ENCODE data around the gene ANXA11. TPM values are rescaled to one million over a fixed set of nuclear protein-coding genes. Genes with fewer than 3 reads are reported as not detected.
"Not testable (repeated sequence)": the region's sequence is repeated elsewhere in the genome, so short reads cannot be mapped to it uniquely, and the experiment has no call there.

Gene ANXA11
- total RNA-seq, 1 donor from 2014 or later: 205 TPM

- ATAC-seq; DNase-seq (ENCODE audit: low spot score); intact Hi-C loops (cut with DNase I): not testable (repeated sequence)
Measured at GRCh38 chr10:80212535-80213115, 7.3 kb upstream of the ANXA11 start.

- ATAC-seq: no peak
- intact Hi-C loops (cut with DNase I): no loop called here
Measured at GRCh38 chr10:80211786-80212185, 6.4 kb upstream of the ANXA11 start.

GRCh38 chr10:80210259-80210658 lies 4.9 kb upstream of the ANXA11 start:
- ATAC-seq: no peak
- no peak for DNase-seq (ENCODE audit: low spot score)
- intact Hi-C loops (cut with DNase I): no loop called here

More at GRCh38 chr10:80211786-80212185, 6.4 kb upstream of the ANXA11 start:
- no peak for DNase-seq (ENCODE audit: low spot score)

- no peak for ATAC-seq
- DNase-seq (ENCODE audit: low spot score): no peak
- intact Hi-C loops (cut with DNase I): loop anchor here (10.0 kb wide), 1 partner anchor 53 kb away; no protein-coding TSS in a partner anchor
Measured at GRCh38 chr10:80207768-80208370, 2.5 kb upstream of the ANXA11 start.

GRCh38 chr10:80206277-80206655 lies 929 bp upstream of the ANXA11 start:
- intact Hi-C loops (cut with DNase I): loop anchor here (10.0 kb wide), 1 partner anchor 51 kb away; no protein-coding TSS in a partner anchor
- DNase-seq (ENCODE audit: low spot score) (no peak), ATAC-seq (no peak)

GRCh38 chr10:80204677-80205476 lies 460 bp downstream of the ANXA11 start:
- ATAC-seq (no peak), DNase-seq (ENCODE audit: low spot score) (peak; percentile 70)
- intact Hi-C loops (cut with DNase I): loop anchor here (10.0 kb wide), 1 partner anchor 50 kb away; no protein-coding TSS in a partner anchor

GRCh38 chr10:80203835-80204676 lies 1.3 kb downstream of the ANXA11 start:
- DNase-seq (ENCODE audit: low spot score) (no peak), ATAC-seq (peak; percentile 14)
- intact Hi-C loops (cut with DNase I): loop anchor here (10.0 kb wide), 1 partner anchor 49 kb away; no protein-coding TSS in a partner anchor

- no peak for DNase-seq (ENCODE audit: low spot score)
- ATAC-seq: peak; percentile 48
- intact Hi-C loops (cut with DNase I): loop anchor here (10.0 kb wide), 1 partner anchor 48 kb away; no protein-coding TSS in a partner anchor
Measured at GRCh38 chr10:80202934-80203834, 2.2 kb downstream of the ANXA11 start.

GRCh38 chr10:80202530-80202929 lies 2.8 kb downstream of the ANXA11 start:
- intact Hi-C loops (cut with DNase I): loop anchor here (10.0 kb wide), 1 partner anchor 48 kb away; no protein-coding TSS in a partner anchor
- DNase-seq (ENCODE audit: low spot score); ATAC-seq: not testable (repeated sequence)

- DNase-seq (ENCODE audit: low spot score) (no peak), ATAC-seq (no peak)
- intact Hi-C loops (cut with DNase I): loop anchor here (10.0 kb wide), 1 partner anchor 47 kb away; no protein-coding TSS in a partner anchor
Measured at GRCh38 chr10:80201608-80202141, 3.7 kb downstream of the ANXA11 start.

- ATAC-seq (no peak), DNase-seq (ENCODE audit: low spot score) (no peak)
- intact Hi-C loops (cut with DNase I): loop anchor here (10.0 kb wide), 1 partner anchor 46 kb away; no protein-coding TSS in a partner anchor
Measured at GRCh38 chr10:80200687-80201086, 4.7 kb downstream of the ANXA11 start.

- intact Hi-C loops (cut with DNase I): loop anchor here (10.0 kb wide), 1 partner anchor 45 kb away; no protein-coding TSS in a partner anchor
- no peak for DNase-seq (ENCODE audit: low spot score)
- ATAC-seq: no peak
Measured at GRCh38 chr10:80200259-80200658, 5.1 kb downstream of the ANXA11 start.

GRCh38 chr10:80199828-80200227 lies 5.5 kb downstream of the ANXA11 start:
- ATAC-seq (peak; percentile 85), DNase-seq (ENCODE audit: low spot score) (no peak)
- intact Hi-C loops (cut with DNase I): loop anchor here (10.0 kb wide), 1 partner anchor 45 kb away; no protein-coding TSS in a partner anchor

- no peak for DNase-seq (ENCODE audit: low spot score)
- intact Hi-C loops (cut with DNase I): no loop called here
- ATAC-seq: no peak
Measured at GRCh38 chr10:80197972-80198916, 7.1 kb downstream of the ANXA11 start.

- intact Hi-C loops (cut with DNase I): no loop called here
- ATAC-seq: no peak
Measured at GRCh38 chr10:80196950-80197315, 8.4 kb downstream of the ANXA11 start.

GRCh38 chr10:80196270-80196949 lies 8.9 kb downstream of the ANXA11 start:
- intact Hi-C loops (cut with DNase I): no loop called here
- no peak for ATAC-seq
- DNase-seq (ENCODE audit: low spot score): no peak

More at GRCh38 chr10:80196950-80197315, 8.4 kb downstream of the ANXA11 start:
- DNase-seq (ENCODE audit: low spot score): no peak

Measured in sciatic nerve (tissue), 2 donors.